SIG-M5 (cell line): ENCODE results near the gene DOK6.
"Not testable (repeated sequence)": the region's sequence is repeated elsewhere in the genome, so short reads cannot be mapped to it uniquely, and the experiment has no call there.

Experiments
- DNase-seq: peaks from one replicate; lab custom pipeline; 2025; lab: John Stamatoyannopoulos, UW

DOK6 gene

GRCh38 chr18:69813559-69813958 lies 412.9 kb downstream of the DOK6 start:
- no peak for DNase-seq

- no peak for DNase-seq
These were observed 414.2 kb downstream of the DOK6 start for GRCh38 chr18:69814861-69815385.

- DNase-seq: no peak
These were observed 416.8 kb downstream of the DOK6 start for GRCh38 chr18:69817335-69817940.

- DNase-seq: no peak
These were observed 418.8 kb downstream of the DOK6 start for GRCh38 chr18:69819460-69819859.

GRCh38 chr18:69820538-69820937 lies 419.9 kb downstream of the DOK6 start:
- no peak for DNase-seq

- DNase-seq: no peak
These were observed 429.5 kb downstream of the DOK6 start for GRCh38 chr18:69830189-69830588.

- DNase-seq: not testable (repeated sequence)
These were observed 434.3 kb downstream of the DOK6 start for GRCh38 chr18:69834980-69835379.

GRCh38 chr18:69838003-69838402 lies 437.3 kb downstream of the DOK6 start:
- DNase-seq: no peak

- DNase-seq: no peak
These were observed 438.1 kb downstream of the DOK6 start for GRCh38 chr18:69838620-69839411.

GRCh38 chr18:69839497-69839896 lies 438.8 kb downstream of the DOK6 start:
- no peak for DNase-seq

- no peak for DNase-seq
These were observed 439.3 kb downstream of the DOK6 start for GRCh38 chr18:69840001-69840400.

GRCh38 chr18:69840445-69840844 lies 439.8 kb downstream of the DOK6 start:
- no peak for DNase-seq

- no peak for DNase-seq
These were observed 440.4 kb downstream of the DOK6 start for GRCh38 chr18:69841117-69841516.

GRCh38 chr18:69843015-69843414 lies 442.3 kb downstream of the DOK6 start:
- no peak for DNase-seq

- no peak for DNase-seq
These were observed 444.0 kb downstream of the DOK6 start for GRCh38 chr18:69844656-69845055.

- no peak for DNase-seq
These were observed 445.2 kb downstream of the DOK6 start for GRCh38 chr18:69845593-69846506.

- DNase-seq: no peak
These were observed 452.4 kb downstream of the DOK6 start for GRCh38 chr18:69853051-69853450.

GRCh38 chr18:69854455-69854854 lies 453.8 kb downstream of the DOK6 start:
- no peak for DNase-seq

- DNase-seq: no peak
These were observed 458.2 kb downstream of the DOK6 start for GRCh38 chr18:69858897-69859296.

GRCh38 chr18:69864802-69865201 lies 464.1 kb downstream of the DOK6 start:
- not testable (repeated sequence) for DNase-seq

- no peak for DNase-seq
These were observed 465.1 kb downstream of the DOK6 start for GRCh38 chr18:69865776-69866175.

GRCh38 chr18:69866212-69866611 lies 465.5 kb downstream of the DOK6 start:
- DNase-seq: no peak
